Measurements from ENCODE around the gene RHCG. TPM values are rescaled to one million over a fixed set of nuclear protein-coding genes. Genes with fewer than 3 reads are reported as not detected.

The RHCG gene
- total RNA-seq, 2 donors from 2014 or later = not detected

DNA sequence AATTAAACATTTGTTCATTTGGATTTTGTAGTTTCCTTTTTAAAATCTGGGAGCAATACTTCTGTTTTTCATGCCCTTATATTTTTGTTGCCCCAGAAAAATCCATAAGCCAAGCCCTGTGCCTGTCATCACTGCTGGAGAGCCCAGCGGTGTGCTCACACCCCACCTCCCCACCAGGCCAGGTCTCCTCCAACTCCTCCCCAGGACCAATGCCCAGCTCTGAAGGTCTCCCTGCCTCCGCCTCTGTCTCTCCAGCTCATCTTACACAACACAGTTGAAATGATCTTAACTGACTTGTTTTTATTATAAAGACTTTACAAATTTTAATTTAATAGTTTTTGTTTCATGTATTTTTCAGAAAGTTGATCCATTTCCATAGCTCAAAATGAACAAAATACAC lies 66.4 kb downstream of the RHCG start:
- TF ChIP-seq, protein P1, sequence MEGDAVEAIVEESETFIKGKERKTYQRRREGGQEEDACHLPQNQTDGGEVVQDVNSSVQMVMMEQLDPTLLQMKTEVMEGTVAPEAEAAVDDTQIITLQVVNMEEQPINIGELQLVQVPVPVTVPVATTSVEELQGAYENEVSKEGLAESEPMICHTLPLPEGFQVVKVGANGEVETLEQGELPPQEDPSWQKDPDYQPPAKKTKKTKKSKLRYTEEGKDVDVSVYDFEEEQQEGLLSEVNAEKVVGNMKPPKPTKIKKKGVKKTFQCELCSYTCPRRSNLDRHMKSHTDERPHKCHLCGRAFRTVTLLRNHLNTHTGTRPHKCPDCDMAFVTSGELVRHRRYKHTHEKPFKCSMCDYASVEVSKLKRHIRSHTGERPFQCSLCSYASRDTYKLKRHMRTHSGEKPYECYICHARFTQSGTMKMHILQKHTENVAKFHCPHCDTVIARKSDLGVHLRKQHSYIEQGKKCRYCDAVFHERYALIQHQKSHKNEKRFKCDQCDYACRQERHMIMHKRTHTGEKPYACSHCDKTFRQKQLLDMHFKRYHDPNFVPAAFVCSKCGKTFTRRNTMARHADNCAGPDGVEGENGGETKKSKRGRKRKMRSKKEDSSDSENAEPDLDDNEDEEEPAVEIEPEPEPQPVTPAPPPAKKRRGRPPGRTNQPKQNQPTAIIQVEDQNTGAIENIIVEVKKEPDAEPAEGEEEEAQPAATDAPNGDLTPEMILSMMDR (IDR thresholded peaks at IDR 0.05) = no peak
- peaks cover 0 to 3% of the 10 kb centered on the region in 2 donors for H3K4me1 ChIP-seq (ENCODE audit: control insufficient read depth in 1 of 2, low read depth in 2 of 2)
- H3K27ac ChIP-seq = no peak overlapping the region
- H3K27me3 ChIP-seq (replicated peaks; ENCODE audit: insufficient read depth) = peaks cover 6% of the 10 kb centered on the region
- DNase-seq (ENCODE audit: low spot score) (no peak), ATAC-seq (ENCODE audit: insufficient number of reproducible peaks, low FRiP score, low read depth) (no peak)
- H3K4me3 ChIP-seq = peak overlapping the region; percentile 73
- H3K36me3 ChIP-seq = no peaks in the 10 kb centered on the region
- no peaks in the 10 kb centered on the region for H3K9me3 ChIP-seq

DNA sequence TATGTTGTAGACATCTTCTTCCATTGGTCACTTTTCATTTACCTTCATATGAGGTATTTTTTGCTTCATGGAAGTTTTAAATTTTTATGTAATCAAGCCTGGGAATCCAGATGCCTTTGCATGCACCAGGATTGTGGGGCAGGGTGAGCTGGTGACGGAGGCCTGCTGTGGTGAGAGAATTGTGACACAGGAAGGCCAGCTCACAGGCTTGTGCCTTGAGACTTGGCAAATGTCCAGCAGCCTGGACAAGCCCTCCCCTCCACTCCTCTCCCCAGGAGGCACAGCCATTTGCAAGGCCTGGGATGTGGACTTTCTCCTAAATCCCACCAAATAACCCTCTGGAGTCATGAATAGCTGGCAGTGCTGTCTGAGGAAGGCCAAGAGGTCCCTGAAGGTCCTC lies 67.4 kb downstream of the RHCG start:
- DNase-seq (ENCODE audit: low spot score) (no peak), ATAC-seq (ENCODE audit: insufficient number of reproducible peaks, low FRiP score, low read depth) (no peak)
- H3K27me3 ChIP-seq (replicated peaks; ENCODE audit: insufficient read depth) = peaks cover 6% of the 10 kb centered on the region
- TF ChIP-seq, protein P1 (IDR thresholded peaks at IDR 0.05) = no peak
- no peak overlapping the region for H3K4me3 ChIP-seq
- H3K4me1 ChIP-seq (ENCODE audit: control insufficient read depth in 1 of 2, low read depth in 2 of 2) = peaks cover 0 to 3% of the 10 kb centered on the region in 2 donors
- no peak overlapping the region for H3K27ac ChIP-seq
- no peaks in the 10 kb centered on the region for H3K9me3 ChIP-seq
- H3K36me3 ChIP-seq = no peaks in the 10 kb centered on the region

DNA sequence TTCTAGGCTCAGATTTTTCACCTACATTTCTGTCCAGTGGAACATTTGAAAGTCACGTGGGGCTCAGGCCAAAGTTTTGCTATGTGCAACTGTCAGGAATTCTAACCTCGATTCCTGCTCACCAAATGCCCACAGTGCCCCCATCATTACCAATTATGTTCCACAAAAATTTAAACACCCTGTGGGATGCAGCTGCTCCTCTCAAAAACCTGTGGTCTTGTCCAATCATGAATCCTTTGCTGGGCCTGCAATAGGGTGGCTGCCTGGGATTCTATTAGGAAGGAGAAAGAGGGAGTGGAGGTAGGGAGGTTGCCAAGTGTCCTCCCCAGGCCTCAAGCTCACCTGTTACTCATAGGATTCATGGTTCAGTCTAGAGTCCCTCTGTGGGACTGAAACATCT lies 68.1 kb downstream of the RHCG start:
- TF ChIP-seq, protein P1 (IDR thresholded peaks at IDR 0.05) = no peak
- Histone ChIP-seq H3K4me3 (no peak overlapping the region), H3K36me3 (no peaks in the 10 kb centered on the region), H3K27ac (no peak overlapping the region), H3K9me3 (no peaks in the 10 kb centered on the region), H3K4me1 (ENCODE audit: control insufficient read depth in 1 of 2, low read depth in 2 of 2) (peaks cover 0 to 3% of the 10 kb centered on the region in 2 donors), H3K27me3 (replicated peaks; ENCODE audit: insufficient read depth) (peaks cover 6% of the 10 kb centered on the region)
- DNase-seq (ENCODE audit: low spot score) = no peak
- ATAC-seq (ENCODE audit: insufficient number of reproducible peaks, low FRiP score, low read depth) = no peak

DNA sequence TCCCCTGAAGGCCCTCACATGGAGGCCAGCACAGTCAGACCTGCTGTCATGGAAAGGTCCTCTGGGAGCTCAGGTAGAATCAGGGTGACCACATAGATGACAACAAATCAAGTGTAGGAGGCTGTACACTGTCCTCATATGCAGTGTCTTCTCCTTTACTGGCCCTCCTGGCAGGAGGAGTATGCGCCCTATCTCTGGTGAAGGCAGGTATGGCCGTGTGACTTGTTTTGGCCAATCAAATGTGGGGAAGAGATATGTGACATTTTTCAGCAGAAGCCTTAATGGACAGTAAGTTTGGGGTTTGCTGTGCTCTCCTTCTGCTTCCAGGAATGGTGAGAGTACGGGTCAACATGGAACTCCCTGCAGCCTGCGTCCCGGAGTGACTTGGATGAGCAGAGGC lies 69.9 kb downstream of the RHCG start:
- ATAC-seq (ENCODE audit: insufficient number of reproducible peaks, low FRiP score, low read depth) (no peak), DNase-seq (ENCODE audit: low spot score) (no peak)
- Histone ChIP-seq H3K9me3 (no peaks in the 10 kb centered on the region), H3K27me3 (replicated peaks; ENCODE audit: insufficient read depth) (peaks cover 4% of the 10 kb centered on the region), H3K4me3 (no peak overlapping the region), H3K4me1 (ENCODE audit: control insufficient read depth in 1 of 2, low read depth in 2 of 2) (peaks cover 0 to 3% of the 10 kb centered on the region in 2 donors), H3K36me3 (no peaks in the 10 kb centered on the region), H3K27ac (no peak overlapping the region)
- TF ChIP-seq, protein P1 (IDR thresholded peaks at IDR 0.05) = no peak

DNA sequence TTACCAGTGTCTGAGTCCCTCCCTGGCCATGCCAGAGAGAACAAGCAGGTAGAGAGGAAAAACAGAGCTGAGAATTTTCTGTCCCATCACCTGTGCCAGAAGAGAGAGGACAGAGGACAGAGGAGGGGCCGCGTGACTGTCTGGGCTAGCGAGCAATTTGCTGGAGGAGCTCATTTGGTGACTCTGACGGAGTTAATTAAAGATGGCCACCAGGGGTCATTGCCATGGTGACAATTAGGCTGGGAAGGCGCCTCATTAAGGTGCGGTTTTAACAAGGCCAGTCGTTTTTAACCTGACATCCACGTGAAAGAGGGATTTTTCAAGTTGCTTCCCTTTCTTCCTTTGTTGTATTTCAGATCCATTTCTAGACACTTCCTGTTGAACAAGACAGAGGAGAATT lies 72.4 kb downstream of the RHCG start:
- Histone ChIP-seq H3K27me3 (replicated peaks; ENCODE audit: insufficient read depth) (no peaks in the 10 kb centered on the region), H3K4me3 (no peak overlapping the region), H3K4me1 (ENCODE audit: control insufficient read depth in 1 of 2, low read depth in 2 of 2) (no peaks in the 10 kb centered on the region), H3K27ac (no peak overlapping the region), H3K9me3 (no peaks in the 10 kb centered on the region), H3K36me3 (no peaks in the 10 kb centered on the region)
- no peak for ATAC-seq (ENCODE audit: insufficient number of reproducible peaks, low FRiP score, low read depth)
- DNase-seq (ENCODE audit: low spot score) = no peak
- TF ChIP-seq, protein P1 (IDR thresholded peaks at IDR 0.05) = no peak

Other genes with a start within 250 kb of the RHCG start
- 10 to 100 TPM; 89.2 to 89.8 TPM for gene POLG, start 161.8 kb downstream of the RHCG start, total RNA-seq
- not detected for gene TICRR, start 78.9 kb upstream of the RHCG start, total RNA-seq
- 10 to 100 TPM; 26.4 to 28.4 TPM for gene KIF7, start 158.9 kb upstream of the RHCG start, total RNA-seq
- gene PLIN1, start 182.8 kb upstream of the RHCG start, total RNA-seq = 10 to 100 TPM in 1 of 2 donors, 1 to 10 TPM in 1; 5.7 to 24.2 TPM
- gene PEX11A, start 194.2 kb upstream of the RHCG start, total RNA-seq = 10 to 100 TPM in 1 of 2 donors, 1 to 10 TPM in 1; 4.5 to 17.3 TPM
- not detected for gene WDR93, start 194.2 kb upstream of the RHCG start, total RNA-seq